Stomach smooth muscle (tissue), 2 donors: ENCODE data around the gene GABRP.

Experiments
- H3K27ac ChIP-seq: one replicate; pipeline ENCODE4 v1.7.0; 2013; ENCODE audit warnings: mild to moderate bottlenecking, low read length, inconsistent platforms
- H3K27me3 ChIP-seq, 2 donors: one replicate each; pipeline ENCODE4 v1.7.0; 2013; ENCODE audit warnings: low read length in 2 of 2; ENCODE audit not compliant: insufficient read depth in 2 of 2, control insufficient read depth in 1 of 2
- H3K36me3 ChIP-seq, 2 donors: one replicate each; pipeline ENCODE4 v1.7.0; 2013; ENCODE audit warnings: low read length in 2 of 2; ENCODE audit not compliant: control insufficient read depth in 2 of 2, insufficient read depth in 2 of 2
- H3K4me1 ChIP-seq: one replicate; pipeline ENCODE4 v1.7.0; 2013; ENCODE audit warnings: low read length; ENCODE audit not compliant: control insufficient read depth, insufficient read depth
- H3K4me3 ChIP-seq, 2 donors: one replicate each; pipeline ENCODE4 v1.7.0; 2013; ENCODE audit warnings: low read length in 2 of 2
- H3K9ac ChIP-seq, 2 donors: one replicate each; pipeline ENCODE4 v1.7.0; 2013; ENCODE audit warnings: low read length in 2 of 2, mild to moderate bottlenecking in 1 of 2
- H3K9me3 ChIP-seq, 2 donors: one replicate each; pipeline ENCODE4 v1.7.0; 2013; ENCODE audit warnings: low read length in 2 of 2; ENCODE audit not compliant: control insufficient read depth in 2 of 2
- donor health status: healthy.
- donor health status: Pancreatic carcinoma.

Gene GABRP

DNA sequence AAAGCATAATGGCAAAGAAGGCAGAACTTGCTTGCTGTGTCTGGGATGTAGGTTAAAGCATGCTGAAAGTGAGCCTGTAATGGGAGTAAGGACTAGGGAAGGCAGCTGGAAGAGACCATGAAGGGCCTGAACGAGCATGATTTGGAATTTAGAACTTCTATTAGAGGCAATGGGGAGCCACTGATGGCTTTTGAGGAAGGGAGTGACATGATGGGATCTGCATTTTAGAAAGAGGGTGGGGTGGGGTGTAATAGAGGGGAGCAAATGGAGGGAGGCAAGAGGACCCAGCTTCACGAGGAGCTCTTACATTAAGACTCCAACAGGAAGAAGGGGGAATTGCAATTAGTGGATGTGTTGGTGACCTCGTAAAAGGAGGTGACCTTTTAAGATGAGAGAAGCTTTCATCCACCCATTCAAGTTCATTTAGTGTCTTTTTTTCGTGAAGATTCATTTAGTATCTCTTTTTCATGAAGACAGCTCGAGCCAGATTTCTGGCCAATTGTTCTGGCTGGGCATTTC, 13.6 kb upstream of the GABRP start:
- Histone ChIP-seq H3K9me3 (no peaks in the 10 kb centered on the region), H3K4me3 (no peak overlapping the region), H3K27me3 (peaks cover 0 to 2% of the 10 kb centered on the region in 2 donors), H3K4me1 (no peaks in the 10 kb centered on the region), H3K27ac (no peak overlapping the region), H3K36me3 (no peaks in the 10 kb centered on the region), H3K9ac (no peak overlapping the region)

DNA sequence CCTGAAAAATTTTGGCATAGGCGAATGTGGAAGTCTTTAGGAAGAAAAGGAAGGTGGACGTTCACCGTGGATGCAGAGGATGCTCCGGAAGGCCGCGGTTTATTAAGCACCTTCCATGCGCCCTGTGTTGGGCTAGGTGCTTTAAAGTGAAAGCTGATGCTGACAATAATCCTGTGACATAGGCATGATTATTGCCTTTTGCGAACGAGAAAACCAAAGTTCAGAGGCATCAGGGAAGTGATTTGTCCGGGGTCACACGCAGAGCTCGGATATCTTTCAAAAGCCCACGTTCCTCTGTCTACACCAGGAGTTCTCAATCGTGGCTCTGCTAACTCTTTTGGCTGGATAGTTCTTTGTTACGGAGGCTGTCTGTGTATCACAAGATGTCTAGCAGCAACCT, 12.0 kb upstream of the GABRP start:
- Histone ChIP-seq H3K9me3 (no peaks in the 10 kb centered on the region), H3K4me3 (no peak overlapping the region), H3K27ac (no peak overlapping the region), H3K4me1 (no peaks in the 10 kb centered on the region), H3K27me3 (peaks cover 0 to 2% of the 10 kb centered on the region in 2 donors), H3K9ac (no peak overlapping the region), H3K36me3 (no peaks in the 10 kb centered on the region)

DNA sequence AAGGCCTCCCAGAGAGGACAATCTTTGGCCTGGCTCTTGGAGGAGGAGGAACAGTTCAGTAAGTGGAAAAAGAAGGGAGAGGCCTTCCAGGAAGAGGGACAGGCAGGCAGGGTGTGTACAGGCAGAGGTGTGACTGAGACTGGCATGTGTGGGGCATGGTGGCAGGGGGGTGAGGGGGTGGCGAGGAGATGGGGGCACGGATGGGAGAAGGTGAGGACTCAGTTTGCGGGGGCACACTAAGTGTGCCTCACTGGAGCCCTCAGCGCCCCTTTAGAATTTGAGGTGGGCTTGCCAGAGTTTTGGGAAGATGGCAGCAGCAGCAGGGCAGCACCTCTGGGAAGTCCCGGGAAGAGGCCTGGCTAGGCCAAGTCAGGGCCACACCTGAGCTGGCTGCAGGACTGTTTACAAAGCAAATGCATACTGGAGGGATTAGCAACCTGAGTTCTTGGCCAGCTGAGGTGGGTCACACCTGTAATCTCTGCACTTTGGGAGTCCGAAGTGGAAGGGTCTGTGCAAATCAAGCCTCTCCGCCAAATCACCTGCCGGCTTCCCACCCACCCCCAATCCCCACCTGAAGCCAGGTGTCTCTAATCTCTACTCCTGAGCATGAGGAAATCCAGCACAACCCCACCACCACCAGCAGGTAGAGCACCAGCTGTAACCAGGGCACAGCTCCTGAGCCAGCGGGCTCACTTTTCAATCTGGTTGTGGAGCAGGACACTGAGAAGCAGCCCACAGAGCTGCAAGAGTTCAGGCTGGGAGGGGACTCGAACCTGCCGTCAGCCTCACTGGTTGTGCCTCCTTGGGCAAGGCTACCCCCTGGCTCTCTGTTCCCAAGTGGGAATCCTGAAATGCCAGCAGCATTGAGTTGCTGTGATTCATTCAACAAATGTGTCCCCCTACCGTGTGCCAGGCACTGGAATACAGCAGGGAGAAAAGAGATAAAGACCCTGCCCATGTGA, 10.2 kb upstream of the GABRP start:
- H3K9ac ChIP-seq: no peak overlapping the region
- no peak overlapping the region for H3K27ac ChIP-seq

DNA sequence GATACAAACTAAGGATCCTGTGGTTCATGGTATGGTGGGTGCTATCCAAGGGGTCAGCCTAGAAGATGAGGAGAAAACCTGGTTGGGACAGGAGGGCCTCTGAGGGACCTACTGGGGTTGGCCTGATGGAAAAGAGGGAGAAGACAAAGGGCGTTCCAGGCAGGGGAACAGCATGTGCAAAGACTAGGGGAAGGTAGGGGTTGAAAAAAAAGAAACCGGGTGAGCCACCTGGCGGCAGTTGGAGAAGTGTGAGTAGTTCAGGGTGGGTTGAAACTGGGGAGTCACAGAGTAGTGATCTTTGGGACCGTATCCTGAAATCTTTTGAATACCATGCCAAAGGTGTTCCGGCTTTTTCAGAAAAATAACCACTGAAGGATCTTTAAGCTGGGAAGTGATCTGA, 8.7 kb upstream of the GABRP start:
- H3K4me3 ChIP-seq: no peak overlapping the region
- no peak overlapping the region for H3K27ac ChIP-seq
- no peaks in the 10 kb centered on the region for H3K36me3 ChIP-seq
- H3K9me3 ChIP-seq: no peaks in the 10 kb centered on the region
- no peaks in the 10 kb centered on the region for H3K4me1 ChIP-seq
- H3K27me3 ChIP-seq: no peaks in the 10 kb centered on the region
- no peak overlapping the region for H3K9ac ChIP-seq

More for the DNA sequence above, 10.2 kb upstream of the GABRP start:
- H3K27me3 ChIP-seq: peaks cover 0 to 2% of the 10 kb centered on the region in 2 donors
- H3K9me3 ChIP-seq: no peaks in the 10 kb centered on the region
- no peak overlapping the region for H3K4me3 ChIP-seq
- no peaks in the 10 kb centered on the region for H3K4me1 ChIP-seq
- no peaks in the 10 kb centered on the region for H3K36me3 ChIP-seq

DNA sequence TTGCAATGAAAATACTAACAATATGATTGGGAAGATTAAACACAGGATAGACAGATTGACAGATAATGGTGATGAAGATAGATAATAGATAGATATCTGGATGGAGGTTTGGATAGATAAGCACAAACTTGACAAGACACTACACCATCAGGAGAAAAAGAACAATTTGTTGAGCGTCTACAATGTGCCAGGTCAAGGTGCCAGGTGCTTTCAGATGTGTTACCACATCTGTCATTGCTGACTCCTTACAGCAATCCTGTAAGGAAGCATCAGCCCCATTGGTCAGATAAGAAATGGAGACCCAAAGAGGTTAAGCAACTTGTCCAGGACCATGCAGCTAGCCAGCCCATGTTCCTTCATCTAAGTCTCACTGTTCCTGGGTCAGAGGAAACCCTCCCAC, 1.6 kb upstream of the GABRP start:
- Histone ChIP-seq H3K36me3 (no peaks in the 10 kb centered on the region), H3K27me3 (no peaks in the 10 kb centered on the region), H3K4me3 (no peak overlapping the region), H3K9ac (no peak overlapping the region), H3K27ac (no peak overlapping the region), H3K9me3 (no peaks in the 10 kb centered on the region), H3K4me1 (no peaks in the 10 kb centered on the region)

DNA sequence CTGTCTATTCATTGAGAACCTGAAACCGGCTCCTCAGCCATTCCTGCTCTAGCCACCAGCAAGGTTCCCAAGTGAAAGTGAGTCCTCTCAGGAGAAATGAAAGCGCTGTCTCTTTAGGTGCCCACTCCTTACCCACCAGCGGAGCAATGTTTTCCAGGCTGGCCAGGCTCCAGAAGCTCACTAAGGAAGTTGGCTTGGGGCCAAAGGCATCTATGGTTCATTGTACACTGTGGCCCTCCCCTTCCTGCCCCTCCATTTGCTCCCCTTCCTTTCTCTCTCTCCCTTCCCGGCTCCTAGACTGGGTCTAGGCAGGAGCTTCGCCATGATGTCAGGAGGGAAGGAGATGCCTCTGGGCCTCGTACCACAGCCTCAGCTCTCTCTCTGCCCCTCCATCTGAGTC, 1.1 kb upstream of the GABRP start:
- Histone ChIP-seq H3K9ac (no peak overlapping the region), H3K4me1 (peaks cover 2% of the 10 kb centered on the region), H3K4me3 (no peak overlapping the region), H3K36me3 (no peaks in the 10 kb centered on the region), H3K27ac (no peak overlapping the region), H3K27me3 (no peaks in the 10 kb centered on the region), H3K9me3 (no peaks in the 10 kb centered on the region)

DNA sequence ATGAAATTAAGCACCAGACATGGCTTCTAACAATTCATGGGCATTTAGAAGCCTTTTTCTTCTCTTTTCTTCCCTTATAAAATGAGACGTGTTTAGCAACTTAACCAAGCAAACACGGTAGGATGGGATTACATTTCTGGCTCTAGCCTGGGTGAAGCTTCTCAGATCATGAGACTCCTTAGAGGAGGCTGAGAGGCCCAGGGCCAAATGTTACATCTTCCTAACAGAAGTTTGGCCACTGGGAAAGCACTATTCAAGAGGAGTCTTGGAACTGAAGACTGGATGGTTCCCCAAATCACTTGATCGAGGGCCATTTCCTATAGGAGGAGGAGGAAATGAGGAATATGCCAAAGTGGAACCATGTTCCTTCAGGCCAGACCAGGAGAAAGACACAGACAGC, 1.9 kb downstream of the GABRP start:
- Histone ChIP-seq H3K9ac (no peak overlapping the region), H3K4me1 (peaks cover 2% of the 10 kb centered on the region), H3K4me3 (no peak overlapping the region), H3K9me3 (no peaks in the 10 kb centered on the region), H3K36me3 (no peaks in the 10 kb centered on the region), H3K27me3 (no peaks in the 10 kb centered on the region), H3K27ac (no peak overlapping the region)

DNA sequence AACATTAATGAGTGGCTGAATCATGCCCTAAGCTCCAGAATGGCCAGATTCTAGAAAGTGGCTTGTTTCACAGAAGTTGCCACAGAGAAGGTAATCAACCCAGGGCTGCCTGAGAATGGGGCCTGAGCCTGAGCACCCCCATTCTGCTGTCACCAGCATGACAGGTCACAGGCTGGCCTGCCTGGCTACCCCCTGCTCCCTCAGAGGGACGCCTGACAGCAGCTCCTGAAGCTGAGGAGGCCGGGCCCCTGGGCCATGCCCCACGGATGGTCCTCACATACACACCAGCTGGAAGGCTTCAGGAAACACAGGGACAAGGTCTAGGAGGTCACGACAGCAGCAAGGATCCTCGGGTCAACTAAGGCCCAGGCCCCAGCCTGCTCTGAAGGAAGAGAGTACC, 3.7 kb downstream of the GABRP start:
- Histone ChIP-seq H3K4me1 (peaks cover 4% of the 10 kb centered on the region), H3K9ac (no peak overlapping the region), H3K4me3 (no peak overlapping the region)

DNA sequence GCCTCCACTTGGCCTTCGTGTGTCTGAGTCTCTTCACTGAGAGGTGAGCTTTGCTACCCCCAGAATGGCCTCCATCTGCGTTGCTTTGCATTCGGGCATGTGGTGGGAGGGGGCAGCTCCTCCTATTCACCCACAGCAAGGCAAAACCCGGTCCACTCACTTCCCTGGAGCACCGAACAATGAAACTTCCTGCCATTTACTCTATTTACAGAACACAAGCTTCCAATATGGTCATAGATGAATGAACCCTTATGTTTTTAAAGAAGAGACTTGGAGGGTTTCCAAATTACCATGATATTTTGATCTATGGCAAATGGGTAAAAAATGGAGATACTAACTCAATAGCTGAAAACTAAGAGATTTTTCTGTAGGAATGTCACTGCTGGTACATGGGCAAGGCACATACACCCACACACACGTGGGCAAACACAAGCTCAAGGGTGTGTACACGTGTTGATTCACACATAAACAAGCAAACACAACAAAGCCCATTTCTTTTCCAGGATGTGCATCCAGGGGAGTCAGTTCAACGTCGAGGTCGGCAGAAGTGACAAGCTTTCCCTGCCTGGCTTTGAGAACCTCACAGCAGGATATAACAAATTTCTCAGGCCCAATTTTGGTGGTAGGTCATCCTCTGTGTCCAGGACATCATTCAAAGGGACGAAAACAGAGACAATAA, 5.2 kb downstream of the GABRP start:
- no peaks in the 10 kb centered on the region for H3K36me3 ChIP-seq
- H3K9ac ChIP-seq: no peak overlapping the region
- H3K27ac ChIP-seq: no peak overlapping the region
- no peaks in the 10 kb centered on the region for H3K27me3 ChIP-seq
- H3K9me3 ChIP-seq: no peaks in the 10 kb centered on the region
- H3K4me1 ChIP-seq: peaks cover 4% of the 10 kb centered on the region
- no peak overlapping the region for H3K4me3 ChIP-seq

More for the DNA sequence above, 3.7 kb downstream of the GABRP start:
- Histone ChIP-seq H3K9me3 (no peaks in the 10 kb centered on the region), H3K27ac (no peak overlapping the region), H3K27me3 (no peaks in the 10 kb centered on the region), H3K36me3 (no peaks in the 10 kb centered on the region)

DNA sequence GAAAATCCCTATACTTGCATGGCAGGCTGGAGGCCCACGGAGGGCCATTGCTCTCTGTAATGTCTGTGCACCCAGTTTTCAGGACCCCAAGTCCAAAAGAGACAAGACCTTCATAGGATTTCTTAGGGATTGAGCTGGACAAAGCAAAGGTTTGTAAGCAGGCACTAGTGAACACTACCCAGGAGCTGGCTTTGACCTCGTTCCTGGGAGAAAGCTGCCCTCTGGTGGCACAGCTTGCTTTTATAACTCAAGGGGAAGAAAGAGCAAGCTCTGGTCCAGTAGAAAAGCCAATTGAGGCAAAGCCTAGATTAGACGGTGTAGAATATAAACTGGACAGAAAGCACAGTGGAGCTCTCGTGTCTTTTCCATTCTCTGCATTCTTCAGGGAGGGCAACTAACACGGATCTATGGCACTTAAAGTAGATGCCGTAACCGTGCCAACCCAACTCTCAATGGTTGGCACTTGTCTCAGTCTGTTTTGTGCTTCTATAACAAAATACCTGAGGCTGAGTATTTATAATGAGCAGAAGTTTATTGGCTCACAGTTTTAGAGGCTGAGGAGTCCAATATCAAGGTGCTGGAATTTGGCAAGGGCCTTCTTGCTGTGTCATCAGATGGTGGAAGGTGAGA, 7.9 kb downstream of the GABRP start:
- Histone ChIP-seq H3K27me3 (no peaks in the 10 kb centered on the region), H3K4me1 (peaks cover 4% of the 10 kb centered on the region), H3K9ac (no peak overlapping the region), H3K9me3 (no peaks in the 10 kb centered on the region), H3K36me3 (no peaks in the 10 kb centered on the region), H3K27ac (no peak overlapping the region), H3K4me3 (no peak overlapping the region)
